HEK293 (cell line): ENCODE data around the gene CHN1.

Source experiments
- CTCF ChIA-PET: fragments of 350-600 bp; formaldehyde crosslinking; extraction: SDS; loops from one replicate; lab custom pipeline; 2021; ENCODE audit warnings: antibody characterized with exemption; lab: Yijun Ruan, JAX
- POLR2A ChIA-PET: fragments of 300-600 bp; formaldehyde crosslinking; extraction: SDS; loops from one replicate; lab custom pipeline; 2020; ENCODE audit warnings: antibody characterized with exemption, inconsistent platforms; lab: Yijun Ruan, JAX
- H3K27ac ChIP-seq: fragments of 200-500 bp; sonication (Bioruptor generic); 2 replicates; pipeline ENCODE4 v1.5.1; 2014; ENCODE audit warnings: low read depth, low read length, control low read depth, inconsistent platforms; ENCODE audit errors: extremely low read depth
- H3K36me3 ChIP-seq, 2 experiments: fragments of 200-500 bp in 1 of 2; sonication (Bioruptor generic) in 1 of 2; 1 replicate in 1 of 2; 2 replicates in 1 of 2; pipeline ENCODE4 v1.5.1; 2014 to 2017; ENCODE audit warnings: inconsistent platforms in 2 of 2, low read length in 2 of 2; ENCODE audit not compliant: control insufficient read depth in 2 of 2, insufficient read depth in 1 of 2
- H3K4me1 ChIP-seq: fragments of 200-500 bp; sonication (Bioruptor generic); 2 replicates; pipeline ENCODE4 v1.5.1; 2014; ENCODE audit warnings: mild to moderate bottlenecking, low read length, inconsistent platforms; ENCODE audit not compliant: control insufficient read depth, insufficient read depth
- H3K4me3 ChIP-seq: 2 replicates; pipeline ENCODE4 v1.5.1; 2011; ENCODE audit warnings: low read depth, mild to moderate bottlenecking, control low read depth, low read length, moderate library complexity
- H3K9me3 ChIP-seq: fragments of 200-500 bp; sonication (Bioruptor generic); 2 replicates; pipeline ENCODE4 v1.5.1; 2014; ENCODE audit warnings: low read depth, low read length, inconsistent platforms; ENCODE audit not compliant: control insufficient read depth, insufficient read depth
- ATF2 ChIP-seq: fragments of 450-650 bp; formaldehyde crosslinking; IDR thresholded peaks from 2 replicates; pipeline ENCODE4 v1.5.1; 2016; ENCODE audit warnings: missing biosample characterization, missing genetic modification characterization, low read depth
- BCL11B ChIP-seq: fragments of 450-650 bp; formaldehyde crosslinking; IDR thresholded peaks from 2 replicates; pipeline ENCODE4 v1.5.1; 2016; ENCODE audit warnings: low read depth, missing biosample characterization, missing genetic modification characterization
- CTCF ChIP-seq: fragments of 450-650 bp; formaldehyde crosslinking; IDR thresholded peaks from 2 replicates; pipeline ENCODE4 v1.5.1; 2016; ENCODE audit warnings: missing biosample characterization, missing genetic modification characterization
- ELK4 ChIP-seq: IDR thresholded peaks from 2 replicates; pipeline ENCODE4 v1.6.1; 2011; ENCODE audit warnings: mild to moderate bottlenecking, low read depth, low read length, borderline replicate concordance
- GFI1B ChIP-seq: fragments of 450-650 bp; formaldehyde crosslinking; IDR thresholded peaks from 2 replicates; pipeline ENCODE4 v1.5.1; 2016; ENCODE audit warnings: missing biosample characterization, missing genetic modification characterization
- HOXC10 ChIP-seq: sonication (generic); formaldehyde crosslinking; IDR thresholded peaks from 2 replicates; pipeline ENCODE4 v1.8.1; 2023; ENCODE audit warnings: mild to moderate bottlenecking, missing genetic modification reagents
- KLF10 ChIP-seq: fragments of 450-650 bp; IDR thresholded peaks from 2 replicates; pipeline ENCODE4 v1.5.1; 2018; ENCODE audit warnings: missing biosample characterization, mild to moderate bottlenecking, missing genetic modification characterization
- PRDM10 ChIP-seq: fragments of 450-650 bp; formaldehyde crosslinking; IDR thresholded peaks from 2 replicates; pipeline ENCODE4 v1.5.1; 2016; ENCODE audit warnings: missing biosample characterization, missing genetic modification characterization
- RBAK ChIP-seq: fragments of 450-650 bp; formaldehyde crosslinking; IDR thresholded peaks from 2 replicates; pipeline ENCODE4 v1.5.1; 2016; ENCODE audit warnings: missing biosample characterization, missing genetic modification characterization
- SCRT2 ChIP-seq: fragments of 450-650 bp; formaldehyde crosslinking; IDR thresholded peaks from 2 replicates; pipeline ENCODE4 v1.5.1; 2016; ENCODE audit warnings: missing biosample characterization, missing genetic modification characterization
- ZBTB20 ChIP-seq: fragments of 450-650 bp; formaldehyde crosslinking; IDR thresholded peaks from 2 replicates; pipeline ENCODE4 v1.5.1; 2016; ENCODE audit warnings: missing biosample characterization, missing genetic modification characterization
- ZNF132 ChIP-seq: fragments of 450-650 bp; formaldehyde crosslinking; IDR thresholded peaks from 2 replicates; pipeline ENCODE4 v1.5.1; 2017; ENCODE audit warnings: missing biosample characterization, missing genetic modification characterization, borderline replicate concordance
- ZNF184 ChIP-seq: fragments of 450-650 bp; IDR thresholded peaks from 2 replicates; pipeline ENCODE4 v1.5.1; 2018; ENCODE audit warnings: missing biosample characterization, mild to moderate bottlenecking, missing genetic modification characterization
- ZNF211 ChIP-seq: fragments of 450-650 bp; formaldehyde crosslinking; IDR thresholded peaks from 2 replicates; pipeline ENCODE4 v1.5.1; 2016; ENCODE audit warnings: low read depth, missing biosample characterization, missing genetic modification characterization
- ZNF214 ChIP-seq: fragments of 450-650 bp; formaldehyde crosslinking; IDR thresholded peaks from 2 replicates; pipeline ENCODE4 v1.5.1; 2017; ENCODE audit warnings: missing biosample characterization, mild to moderate bottlenecking, missing genetic modification characterization, borderline replicate concordance
- ZNF426 ChIP-seq: fragments of 450-650 bp; formaldehyde crosslinking; IDR thresholded peaks from 2 replicates; pipeline ENCODE4 v1.5.1; 2017; ENCODE audit warnings: missing biosample characterization, missing genetic modification characterization, mild to moderate bottlenecking, inconsistent platforms, moderate library complexity
- ZNF558 ChIP-seq: fragments of 450-650 bp; formaldehyde crosslinking; IDR thresholded peaks from 2 replicates; pipeline ENCODE4 v1.5.1; 2016; ENCODE audit warnings: missing biosample characterization, missing genetic modification characterization
- ZNF624 ChIP-seq: fragments of 450-650 bp; formaldehyde crosslinking; IDR thresholded peaks from 2 replicates; pipeline ENCODE4 v1.5.1; 2017; ENCODE audit warnings: missing biosample characterization, missing genetic modification characterization
- ZNF664 ChIP-seq: fragments of 450-650 bp; formaldehyde crosslinking; IDR thresholded peaks from 2 replicates; pipeline ENCODE4 v1.5.1; 2016; ENCODE audit warnings: missing biosample characterization, missing genetic modification characterization
- ZNF791 ChIP-seq: fragments of 450-650 bp; formaldehyde crosslinking; IDR thresholded peaks from 2 replicates; pipeline ENCODE4 v1.5.1; 2016; ENCODE audit warnings: missing biosample characterization, missing genetic modification characterization

Gene CHN1

GRCh38 chr2:174924061-174924693 lies 81.0 kb downstream of the CHN1 start:
- no peaks in the 10 kb centered on the region for H3K4me1 ChIP-seq
- no peaks in the 10 kb centered on the region for H3K36me3 ChIP-seq
- ChIA-PET POLR2A (no interaction called here), CTCF (no interaction called here)
- peak; percentile 80 for TF ChIP-seq ZNF211 (tag by site-specific recombination)
- no peak for TF ChIP-seq ELK4
- TF ChIP-seq, all 188 proteins: peak for 1
- Histone ChIP-seq H3K27ac (no peak overlapping the region), H3K9me3 (no peaks in the 10 kb centered on the region), H3K4me3 (no peak overlapping the region)

GRCh38 chr2:174919947-174920595 lies 85.1 kb downstream of the CHN1 start:
- CTCF ChIA-PET = no interaction called here
- TF ChIP-seq ZNF791 (tag by site-specific recombination) (no peak), SCRT2 (tag by site-specific recombination) (0 out of 2 replicates have a peak, but pooled peaks have one; percentile 9)
- TF ChIP-seq, all 188 proteins: peak for 1

GRCh38 chr2:174918886-174919526 lies 86.2 kb downstream of the CHN1 start:
- ChIA-PET POLR2A (no interaction called here), CTCF (interaction anchor here (0.6 to 1.4 kb wide), 3 partner anchors 66 to 192 kb away, joined by 3 to 4 read pairs (median 3); no protein-coding TSS in a partner anchor)
- peaks cover 1 to 2% of the 10 kb centered on the region in 2 experiments for H3K36me3 ChIP-seq

More at GRCh38 chr2:174919947-174920595, 85.1 kb downstream of the CHN1 start:
- Histone ChIP-seq H3K4me1 (peaks cover 14% of the 10 kb centered on the region), H3K9me3 (no peaks in the 10 kb centered on the region), H3K27ac (no peak overlapping the region), H3K36me3 (no peaks in the 10 kb centered on the region; a peak in 1 of 3 replicates), H3K4me3 (no peak overlapping the region)
- POLR2A ChIA-PET = no interaction called here

More at GRCh38 chr2:174918886-174919526, 86.2 kb downstream of the CHN1 start:
- TF ChIP-seq KLF10 (tag by site-specific recombination) (no peak), HOXC10 (no peak), ATF2 (no peak), PRDM10 (tag by site-specific recombination) (no peak), ZNF132 (tag by site-specific recombination) (no peak), RBAK (tag by site-specific recombination) (no peak), GFI1B (tag by site-specific recombination) (no peak), ZNF426 (tag by site-specific recombination) (no peak), ZNF664 (no peak), BCL11B (no peak), ZNF214 (tag by site-specific recombination) (no peak), ZNF184 (tag by site-specific recombination) (no peak), ZNF624 (tag by site-specific recombination) (no peak), CTCF (tag by site-specific recombination) (no peak), ZBTB20 (no peak), ZNF558 (no peak)
- H3K9me3 ChIP-seq = no peaks in the 10 kb centered on the region
- H3K4me3 ChIP-seq = no peak overlapping the region
- no peak overlapping the region for H3K27ac ChIP-seq
- peaks cover 25% of the 10 kb centered on the region for H3K4me1 ChIP-seq
